ENCODE data around the gene CCDC142.

Gene CCDC142

GRCh38 chr2:74499940-74500577 is 17.3 kb upstream of the CCDC142 start:
- no peak for FAIRE-seq
- DNase-seq (ENCODE audit: insufficient read length, low spot score): no peak
- TF ChIP-seq, protein P1, sequence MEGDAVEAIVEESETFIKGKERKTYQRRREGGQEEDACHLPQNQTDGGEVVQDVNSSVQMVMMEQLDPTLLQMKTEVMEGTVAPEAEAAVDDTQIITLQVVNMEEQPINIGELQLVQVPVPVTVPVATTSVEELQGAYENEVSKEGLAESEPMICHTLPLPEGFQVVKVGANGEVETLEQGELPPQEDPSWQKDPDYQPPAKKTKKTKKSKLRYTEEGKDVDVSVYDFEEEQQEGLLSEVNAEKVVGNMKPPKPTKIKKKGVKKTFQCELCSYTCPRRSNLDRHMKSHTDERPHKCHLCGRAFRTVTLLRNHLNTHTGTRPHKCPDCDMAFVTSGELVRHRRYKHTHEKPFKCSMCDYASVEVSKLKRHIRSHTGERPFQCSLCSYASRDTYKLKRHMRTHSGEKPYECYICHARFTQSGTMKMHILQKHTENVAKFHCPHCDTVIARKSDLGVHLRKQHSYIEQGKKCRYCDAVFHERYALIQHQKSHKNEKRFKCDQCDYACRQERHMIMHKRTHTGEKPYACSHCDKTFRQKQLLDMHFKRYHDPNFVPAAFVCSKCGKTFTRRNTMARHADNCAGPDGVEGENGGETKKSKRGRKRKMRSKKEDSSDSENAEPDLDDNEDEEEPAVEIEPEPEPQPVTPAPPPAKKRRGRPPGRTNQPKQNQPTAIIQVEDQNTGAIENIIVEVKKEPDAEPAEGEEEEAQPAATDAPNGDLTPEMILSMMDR (IDR thresholded peaks at IDR 0.05; ENCODE audit: insufficient read depth, missing control alignments): no peak

DNA sequence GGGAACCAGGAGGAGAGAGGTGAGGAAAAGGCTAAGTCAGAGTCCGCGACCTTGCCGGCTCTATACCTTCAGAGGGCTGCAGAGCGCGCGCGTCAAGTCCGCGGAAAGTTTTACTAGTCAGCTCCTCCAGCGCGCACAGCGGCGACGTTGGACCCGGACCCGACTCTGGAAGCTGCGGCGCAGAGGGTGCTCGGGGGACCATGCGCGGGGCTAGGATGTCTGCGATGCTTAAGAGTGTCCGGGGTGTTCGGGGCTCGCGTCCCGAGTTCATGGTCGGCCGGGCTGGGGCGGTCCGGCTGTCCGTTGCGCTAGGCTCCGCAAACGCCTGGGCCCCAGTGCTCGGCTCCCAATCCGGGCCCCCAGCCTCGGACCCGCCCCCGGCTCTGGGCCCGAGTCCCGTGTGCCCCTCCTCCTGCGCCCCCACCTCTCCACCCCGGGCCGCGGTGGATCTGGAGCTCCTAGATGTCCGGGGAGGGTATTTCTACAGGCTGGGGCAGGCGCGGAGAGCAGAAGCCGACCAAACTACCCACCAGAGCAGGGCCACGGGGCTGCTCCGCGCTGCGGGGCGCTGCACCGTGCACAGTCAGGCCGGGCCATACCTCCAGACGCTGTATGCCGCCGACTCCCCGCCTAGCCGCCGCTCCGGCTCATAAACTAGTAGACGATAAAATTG is 16.6 kb upstream of the CCDC142 start, which contains the start of gene LBX2:
Gene LBX2, minus strand, starts transcription at position 337 of the 673 bp plus-strand sequence. Its CDS starts 66 bp downstream, at position 271.
- TF ChIP-seq, protein P1 (IDR thresholded peaks at IDR 0.05; ENCODE audit: insufficient read depth, missing control alignments): no peak
- FAIRE-seq (no peak), DNase-seq (ENCODE audit: insufficient read length, low spot score) (no peak)

DNA sequence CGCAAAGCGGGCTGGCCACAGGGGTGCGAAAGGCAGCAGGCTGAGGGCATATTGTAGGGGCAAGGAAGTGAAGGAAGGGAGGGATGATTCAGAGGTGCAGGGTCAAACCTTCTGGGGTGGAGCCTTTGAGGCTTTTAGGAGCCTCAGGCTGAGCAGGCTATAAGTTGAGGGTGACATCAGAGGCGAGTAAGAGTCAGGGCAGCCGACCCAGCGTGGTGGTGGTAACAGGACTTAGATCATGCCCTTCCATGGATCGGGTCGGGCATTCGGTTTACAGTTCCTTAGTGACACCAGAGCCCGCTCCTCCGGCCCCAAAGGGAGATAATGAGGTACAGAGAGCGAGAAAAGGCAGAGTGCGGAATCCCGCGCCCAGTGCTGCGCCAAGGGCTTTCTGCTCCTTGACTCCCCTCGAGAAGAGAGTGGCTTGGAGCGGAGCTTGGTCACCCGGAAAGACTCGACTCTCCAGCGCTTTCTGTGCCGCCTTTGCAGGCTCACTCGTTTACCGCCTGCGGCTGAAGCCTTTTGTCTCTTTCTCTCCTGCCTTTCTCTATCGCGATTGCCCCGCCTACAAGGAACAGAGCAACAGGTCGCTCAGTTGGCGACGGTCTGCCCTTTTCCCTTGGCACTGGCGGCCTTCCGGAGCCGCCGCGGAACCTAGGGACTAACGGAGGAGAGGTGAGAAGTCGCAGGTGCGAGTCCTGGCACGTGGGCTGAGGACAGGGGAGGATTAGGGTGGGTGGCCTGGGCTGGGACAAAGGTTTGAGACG is 15.9 kb upstream of the CCDC142 start:
- no peak for FAIRE-seq
- no peak for DNase-seq (ENCODE audit: insufficient read length, low spot score)
- TF ChIP-seq, protein P1 (IDR thresholded peaks at IDR 0.05; ENCODE audit: insufficient read depth, missing control alignments): no peak

- no peak for DNase-seq (ENCODE audit: insufficient read length, low spot score)
- no peak for FAIRE-seq
- TF ChIP-seq, protein P1 (IDR thresholded peaks at IDR 0.05; ENCODE audit: insufficient read depth, missing control alignments): no peak
These were observed 15.1 kb upstream of the CCDC142 start for GRCh38 chr2:74497777-74498499.

- TF ChIP-seq, protein P1 (IDR thresholded peaks at IDR 0.05; ENCODE audit: insufficient read depth, missing control alignments): no peak
- no peak for FAIRE-seq
These were observed 14.4 kb upstream of the CCDC142 start for GRCh38 chr2:74496997-74497776.

GRCh38 chr2:74495440-74495839 is 12.6 kb upstream of the CCDC142 start:
- TF ChIP-seq, protein P1 (IDR thresholded peaks at IDR 0.05; ENCODE audit: insufficient read depth, missing control alignments): no peak
- DNase-seq (ENCODE audit: insufficient read length, low spot score): no peak
- FAIRE-seq: no peak

More at GRCh38 chr2:74496997-74497776, 14.4 kb upstream of the CCDC142 start:
- no peak for DNase-seq (ENCODE audit: insufficient read length, low spot score)
